Measurements from ENCODE around the gene CCR3. TPM values are rescaled to one million over a fixed set of nuclear protein-coding genes. Genes with fewer than 3 reads are reported as not detected.

CCR3 gene
- total RNA-seq, 2 donors from 2014 or later: not detected

GRCh38 chr3:46245146-46245545 is 2.9 kb downstream of the CCR3 start:
- TF ChIP-seq POLR2A (IDR thresholded peaks at IDR 0.05) (no peak), CTCF (IDR thresholded peaks at IDR 0.05) (no peak)
- intact Hi-C loops (cut with DNase I): no loop called here
- no peak for DNase-seq
- no peaks in the 10 kb centered on the region for H3K27me3 ChIP-seq
- WGBS, 2 donors: 67 to 72% methylated on average over 3 of the region's 3 CpGs
- H3K9me3 ChIP-seq: no peaks in the 10 kb centered on the region
- no peaks in the 10 kb centered on the region for H3K4me1 ChIP-seq
- no peak for ATAC-seq
- no peak overlapping the region for H3K27ac ChIP-seq
- no peak overlapping the region for H3K4me3 ChIP-seq
- no peaks in the 10 kb centered on the region for H3K36me3 ChIP-seq (replicated peaks in 1 of 2; ENCODE audit: insufficient read depth in 1 of 2, low read depth in 2 of 2)

- intact Hi-C loops (cut with DNase I): no loop called here
- WGBS, 2 donors: 44 to 55% methylated on average over 1 of the region's 1 CpG
- H3K9me3 ChIP-seq: no peaks in the 10 kb centered on the region
- H3K36me3 ChIP-seq (replicated peaks in 1 of 2; ENCODE audit: insufficient read depth in 1 of 2, low read depth in 2 of 2): no peaks in the 10 kb centered on the region
- no peak overlapping the region for H3K4me3 ChIP-seq
- DNase-seq (no peak), ATAC-seq (no peak)
- no peaks in the 10 kb centered on the region for H3K4me1 ChIP-seq
- TF ChIP-seq CTCF (IDR thresholded peaks at IDR 0.05): no peak
- TF ChIP-seq POLR2A (IDR thresholded peaks at IDR 0.05): no peak
- no peak overlapping the region for H3K27ac ChIP-seq
- no peaks in the 10 kb centered on the region for H3K27me3 ChIP-seq
Observed at GRCh38 chr3:46252980-46253379, 10.7 kb downstream of the CCR3 start.

GRCh38 chr3:46258525-46258924 is 16.3 kb downstream of the CCR3 start:
- H3K27me3 ChIP-seq: no peaks in the 10 kb centered on the region
- DNase-seq (no peak), ATAC-seq (no peak)
- intact Hi-C loops (cut with DNase I): no loop called here
- H3K27ac ChIP-seq: no peak overlapping the region
- no peaks in the 10 kb centered on the region for H3K9me3 ChIP-seq
- no peaks in the 10 kb centered on the region for H3K36me3 ChIP-seq (replicated peaks in 1 of 2; ENCODE audit: insufficient read depth in 1 of 2, low read depth in 2 of 2)
- H3K4me1 ChIP-seq: no peaks in the 10 kb centered on the region
- WGBS, 2 donors: 82 to 89% methylated on average over 2 of the region's 2 CpGs
- TF ChIP-seq POLR2A (IDR thresholded peaks at IDR 0.05) (no peak), CTCF (IDR thresholded peaks at IDR 0.05) (no peak)
- no peak overlapping the region for H3K4me3 ChIP-seq

- no peaks in the 10 kb centered on the region for H3K36me3 ChIP-seq (replicated peaks in 1 of 2; ENCODE audit: insufficient read depth in 1 of 2, low read depth in 2 of 2)
- no peaks in the 10 kb centered on the region for H3K9me3 ChIP-seq
- H3K27ac ChIP-seq: no peak overlapping the region
- DNase-seq: no peak
- ATAC-seq: no peak
- H3K4me3 ChIP-seq: no peak overlapping the region
- 47% methylated on average over 5 of the region's 5 CpGs for WGBS, 2 donors
- H3K4me1 ChIP-seq: no peaks in the 10 kb centered on the region
- no peak for TF ChIP-seq POLR2A (IDR thresholded peaks at IDR 0.05)
- TF ChIP-seq CTCF (IDR thresholded peaks at IDR 0.05): no peak
- intact Hi-C loops (cut with DNase I): no loop called here
- H3K27me3 ChIP-seq: no peaks in the 10 kb centered on the region
Observed at GRCh38 chr3:46261926-46262594, 19.8 kb downstream of the CCR3 start.

GRCh38 chr3:46264002-46264401 is 21.7 kb downstream of the CCR3 start:
- no peak for TF ChIP-seq CTCF (IDR thresholded peaks at IDR 0.05)
- TF ChIP-seq POLR2A (IDR thresholded peaks at IDR 0.05): no peak
- Histone ChIP-seq H3K4me1 (no peaks in the 10 kb centered on the region), H3K36me3 (replicated peaks in 1 of 2; ENCODE audit: insufficient read depth in 1 of 2, low read depth in 2 of 2) (no peaks in the 10 kb centered on the region), H3K4me3 (no peak overlapping the region), H3K27me3 (no peaks in the 10 kb centered on the region), H3K9me3 (no peaks in the 10 kb centered on the region), H3K27ac (no peak overlapping the region)
- DNase-seq: no peak
- intact Hi-C loops (cut with DNase I): no loop called here
- WGBS, 2 donors: 53 to 63% methylated on average over 1 of the region's 1 CpG
- ATAC-seq: no peak

Measured in body of pancreas (tissue), 4 donors.